C4-2B (cell line): Measurements from ENCODE around the gene LARGE1.

ENCODE experiments used
- CTCF ChIP-seq: fragments of 450-650 bp; conservative IDR thresholded peaks from 2 replicates; pipeline ENCODE4 v1.5.1; 2017; ENCODE audit warnings: mild to moderate bottlenecking
- ZFX ChIP-seq: fragments of 450-650 bp; IDR thresholded peaks from 2 replicates; pipeline ENCODE4 v1.6.1; 2017

- no peak for TF ChIP-seq CTCF
- no peak for TF ChIP-seq ZFX
Measured at GRCh38 chr22:33656808-33657628, 263.3 kb downstream of the LARGE1 start.
